Measurements from ENCODE around the gene CRPPA. TPM values are rescaled to one million over a fixed set of nuclear protein-coding genes. Genes with fewer than 3 reads are reported as not detected.
A peak's percentile ranks its signal among the peaks of the same experiment; 100 is the strongest.

Gene CRPPA
- total and polyA plus RNA-seq, 2 of the 13 experiments (the other 11 are each of a cell fraction or from before 2014, with no cell fraction given) = 0.16 to 1.3 TPM

DNA sequence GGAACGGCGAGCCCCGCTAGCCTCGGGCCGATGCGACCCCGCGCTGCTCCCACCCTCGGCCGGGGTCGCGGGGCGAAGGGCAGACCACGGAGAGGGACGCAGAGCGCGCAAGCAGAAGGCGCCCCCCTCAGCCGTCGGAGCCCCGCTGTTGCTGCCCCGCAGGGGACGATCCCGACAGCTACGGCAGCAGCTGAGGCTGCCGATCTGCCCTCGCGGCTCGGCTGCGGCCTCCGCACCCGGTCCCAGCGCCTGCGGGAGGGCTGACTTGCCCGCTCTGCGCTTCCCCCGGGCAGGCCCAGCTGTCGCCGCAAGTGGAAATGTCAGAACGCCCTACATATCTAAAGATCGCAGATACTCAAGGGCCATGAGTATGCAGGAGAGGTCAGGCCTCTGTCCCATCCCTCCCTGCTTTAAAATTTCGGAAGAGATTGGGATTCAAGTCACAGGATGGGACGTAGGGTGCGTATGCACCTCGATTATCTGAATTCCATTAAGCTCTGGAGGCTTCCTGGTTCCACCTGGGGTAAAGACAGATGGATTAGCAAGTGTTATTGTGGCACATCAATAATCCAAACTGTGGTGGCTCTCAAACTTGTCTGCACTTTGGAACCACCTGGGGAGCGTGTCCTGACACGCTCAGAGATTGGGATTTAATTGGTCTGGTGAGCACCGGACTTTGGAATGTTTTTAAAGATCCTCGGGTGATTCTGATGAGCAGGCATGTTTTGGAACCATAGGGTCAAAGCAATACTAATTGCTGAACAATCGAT lies at the start of gene CRPPA (continued):
- TF ChIP-seq PAXIP1 (CRISPR knock-in tag; conservative IDR thresholded peaks at IDR 0.05) (peak; percentile 47), ZNF687 (CRISPR knock-in tag; IDR thresholded peaks at IDR 0.05) (peak; percentile 57), ZNF768 (CRISPR knock-in tag; IDR thresholded peaks at IDR 0.05) (no peak), PHF21A (CRISPR knock-in tag; IDR thresholded peaks at IDR 0.05) (peak; percentile 39; the same call in 1 of the 2 replicates), GLI4 (CRISPR knock-in tag; IDR thresholded peaks at IDR 0.05; ENCODE audit: borderline replicate concordance) (no peak), TAF1 (CRISPR knock-in tag; IDR thresholded peaks at IDR 0.05) (peak; percentile 34), ZNF317 (CRISPR knock-in tag; IDR thresholded peaks at IDR 0.05) (no peak), WIZ (CRISPR knock-in tag; IDR thresholded peaks at IDR 0.05) (0 out of 2 replicates have a peak, but pooled peaks have one; percentile 18), REPIN1 (CRISPR knock-in tag; IDR thresholded peaks at IDR 0.05; ENCODE audit: borderline replicate concordance, low read depth) (peak; percentile 26; the same call in 1 of the 2 replicates), ZNF83 (CRISPR knock-in tag; IDR thresholded peaks at IDR 0.05; ENCODE audit: borderline replicate concordance) (no peak), TBX3 (IDR thresholded peaks at IDR 0.05; ENCODE audit: borderline replicate concordance) (0 out of 2 replicates have a peak, but pooled peaks have one; percentile 13), MEF2D (CRISPR knock-in tag; IDR thresholded peaks at IDR 0.05) (no peak), NPAS2 (CRISPR knock-in tag; IDR thresholded peaks at IDR 0.05; ENCODE audit: borderline replicate concordance) (no peak), MAFG (CRISPR knock-in tag; IDR thresholded peaks at IDR 0.05) (0 out of 2 replicates have a peak, but pooled peaks have one; percentile 60), NFIC (IDR thresholded peaks at IDR 0.05; ENCODE audit: low read length) (no peak), ZNF781 (CRISPR knock-in tag; IDR thresholded peaks at IDR 0.05; ENCODE audit: borderline replicate concordance, not compliant biosample characterization) (no peak), ARNT2 (CRISPR knock-in tag; IDR thresholded peaks at IDR 0.05; ENCODE audit: low read depth) (0 out of 2 replicates have a peak, but pooled peaks have one; percentile 56), MAFF (IDR thresholded peaks at IDR 0.05; ENCODE audit: low read depth, low read length) (peak; percentile 71), MEIS2 (CRISPR knock-in tag; IDR thresholded peaks at IDR 0.05) (peak; percentile 66; the same call in 1 of the 2 replicates), ZNF44 (CRISPR knock-in tag; IDR thresholded peaks at IDR 0.05) (peak; percentile 50; the same call in 1 of the 2 replicates), HOXA5 (CRISPR knock-in tag; IDR thresholded peaks at IDR 0.05) (0 out of 2 replicates have a peak, but pooled peaks have one; percentile 45), ZNF562 (CRISPR knock-in tag; IDR thresholded peaks at IDR 0.05; ENCODE audit: borderline replicate concordance) (no peak), MTF1 (CRISPR knock-in tag; IDR thresholded peaks at IDR 0.05) (no peak)
